ENCODE results near the gene FBXO46. TPM values are rescaled to one million over a fixed set of nuclear protein-coding genes. Genes with fewer than 3 reads are reported as not detected.

FBXO46 gene
- total and polyA plus RNA-seq, 2 donors (not counting 3 experiments of a cell fraction or from before 2014, with no cell fraction given) = 7.7 to 21.2 TPM

- no peak for FAIRE-seq
- DNase-seq (ENCODE audit: low read depth, low spot score) = no peak
- no TSS peak for BruUV-seq (replicated peaks)
- Histone ChIP-seq H3K27ac (ENCODE audit: insufficient read depth, low read depth, low read length) (no peak overlapping the region), H4K20me1 (replicated peaks; ENCODE audit: control insufficient read depth, extremely low read depth, insufficient read depth, low read length) (no peaks in the 10 kb centered on the region), H3K9me1 (replicated peaks; ENCODE audit: control insufficient read depth, extremely low read depth, insufficient read depth, low read length) (no peaks in the 10 kb centered on the region), H3K4me1 (ENCODE audit: control insufficient read depth, extremely low read depth, insufficient read depth, low read length) (no peaks in the 10 kb centered on the region), H3K4me2 (ENCODE audit: insufficient read depth, low read length) (no peak overlapping the region), H3K9me3 (replicated peaks; ENCODE audit: control insufficient read depth, insufficient read depth, low read length) (no peaks in the 10 kb centered on the region), H3K9ac (replicated peaks; ENCODE audit: extremely low read depth, insufficient read depth, low read length) (no peak overlapping the region), H3K4me3 (replicated peaks in 1 of 3; ENCODE audit: insufficient read depth in 1 of 3, low read depth in 1 of 3, low read length in 3 of 3) (no peak overlapping the region), H2AFZ (ENCODE audit: low read depth, low read length) (no peak overlapping the region), H3K27me3 (ENCODE audit: control insufficient read depth in 2 of 2, insufficient read depth in 2 of 2, low read length in 2 of 2) (peaks cover 0 to 7% of the 10 kb centered on the region in 2 experiments), H3K79me2 (ENCODE audit: control insufficient read depth, insufficient read depth, low read length) (no peaks in the 10 kb centered on the region), H3K36me3 (ENCODE audit: control insufficient read depth in 2 of 2, extremely low read depth in 1 of 2, insufficient read depth in 2 of 2, low read length in 2 of 2) (no peaks in the 10 kb centered on the region)
- dilution Hi-C loops (cut with MboI; ENCODE audit: extremely low pct_ligation_motif_present, low sequenced_read_pairs) = no loop called here
- intact Hi-C loops (cut with micrococcal nuclease) = no loop called here
- ChIA-PET CTCF (interaction anchor here (0.7 kb wide), 1 partner anchor 70 kb away, joined by 3 read pairs; the partner anchor contains the start of gene FBXO46), POLR2A (no interaction called here)
- no peak for TF ChIP-seq MYC (IDR thresholded peaks at IDR 0.05; ENCODE audit: low read depth, low read length)
- TF ChIP-seq MAX (IDR thresholded peaks at IDR 0.05; ENCODE audit: insufficient read depth, insufficient read length) = no peak
- no peak for TF ChIP-seq POLR2AphosphoS5 (IDR thresholded peaks at IDR 0.05; ENCODE audit: insufficient read depth, low read depth, low read length)
- no peak for TF ChIP-seq GATA2 (IDR thresholded peaks at IDR 0.05; ENCODE audit: insufficient read depth, insufficient read length, low read depth, low read length)
- no peak for TF ChIP-seq JUN (IDR thresholded peaks at IDR 0.05; ENCODE audit: borderline replicate concordance, insufficient read depth, insufficient read length, low read depth)
- no peak for TF ChIP-seq CTCF (IDR thresholded peaks at IDR 0.05; ENCODE audit: extremely low read depth in 1 of 2, insufficient read depth in 1 of 2, low read depth in 1 of 2, low read length in 2 of 2)
- no peak for TF ChIP-seq FOS (IDR thresholded peaks at IDR 0.05; ENCODE audit: borderline replicate concordance, insufficient read depth, low read length)
- TF ChIP-seq POLR2A (IDR thresholded peaks at IDR 0.05; ENCODE audit: low read depth, low read length) = no peak
- no peak for TF ChIP-seq EZH2 (IDR thresholded peaks at IDR 0.05; ENCODE audit: borderline replicate concordance, low read depth, low read length, severe bottlenecking)
These were observed 70.1 kb downstream of the FBXO46 start for GRCh38 chr19:45660636-45661035.

MicroRNA genes within 50 kb of the gene (microRNA counts, 767-probe panel; counts per million panel counts)
- 723 counts per million, percentile 96 among the panel's probes with 10 or more counts for microRNA hsa-miR-642a-5p
- 723 counts per million, percentile 96 among the panel's probes with 10 or more counts for microRNA hsa-miR-642b-3p

Small RNA genes within 50 kb of the gene (microRNA-seq; reads per million reads assigned to microRNA genes)
- not detected for gene MIR642A (ENCODE audit: borderline number of aligned reads, borderline replicate concordance)
- not detected for gene MIR642B (ENCODE audit: borderline number of aligned reads, borderline replicate concordance)

Small RNA genes within 50 kb of the gene (small RNA-seq; reads per million reads assigned to genes)
- gene MIR642A (ENCODE audit: insufficient read depth, insufficient read length, low read depth, low replicate concordance) = not detected

Other genes with a start within 250 kb of the FBXO46 start
- gene RTN2, start 233.8 kb downstream of the FBXO46 start, total RNA-seq = 12.0 and 12.9 TPM in 2 replicates
- 21.0 and 22.5 TPM in 2 replicates for gene RTN2, start 233.8 kb downstream of the FBXO46 start, polyA plus RNA-seq
- 0.40 and 0.81 TPM in 2 replicates for gene PPM1N, start 232.5 kb downstream of the FBXO46 start, total RNA-seq
- gene PPM1N, start 232.5 kb downstream of the FBXO46 start, polyA plus RNA-seq = 0.48 and 0.59 TPM in 2 replicates
- gene VASP, start 223.4 kb downstream of the FBXO46 start, total RNA-seq = 154 and 186 TPM in 2 replicates
- gene VASP, start 223.4 kb downstream of the FBXO46 start, polyA plus RNA-seq = 94.3 and 126 TPM in 2 replicates
- gene OPA3, start 146.1 kb downstream of the FBXO46 start, total RNA-seq = 13.8 and 15.4 TPM in 2 replicates
- gene OPA3, start 146.1 kb downstream of the FBXO46 start, polyA plus RNA-seq = 16.0 and 17.1 TPM in 2 replicates
- gene GPR4, start 128.7 kb downstream of the FBXO46 start, total RNA-seq = 26.7 and 30.3 TPM in 2 replicates
- 13.4 and 17.9 TPM in 2 replicates for gene GPR4, start 128.7 kb downstream of the FBXO46 start, polyA plus RNA-seq
- gene EML2, start 91.5 kb downstream of the FBXO46 start, total RNA-seq = 27.4 and 28.9 TPM in 2 replicates
- gene EML2, start 91.5 kb downstream of the FBXO46 start, polyA plus RNA-seq = 23.3 and 23.8 TPM in 2 replicates
- gene GIPR, start 62.7 kb downstream of the FBXO46 start, total RNA-seq = not detected in 2 replicates
- not detected in 2 replicates for gene GIPR, start 62.7 kb downstream of the FBXO46 start, polyA plus RNA-seq
- gene SNRPD2, start 38.9 kb downstream of the FBXO46 start, total RNA-seq = 519 and 532 TPM in 2 replicates
- gene SNRPD2, start 38.9 kb downstream of the FBXO46 start, polyA plus RNA-seq = 406 and 512 TPM in 2 replicates
- 15.3 and 17.6 TPM in 2 replicates for gene QPCTL, start 38.2 kb downstream of the FBXO46 start, total RNA-seq
- gene QPCTL, start 38.2 kb downstream of the FBXO46 start, polyA plus RNA-seq = 22.5 and 26.0 TPM in 2 replicates
- not detected in 2 replicates for gene MEIOSIN, start 2.5 kb upstream of the FBXO46 start, total RNA-seq
- not detected in 2 replicates for gene MEIOSIN, start 2.5 kb upstream of the FBXO46 start, polyA plus RNA-seq
- gene SIX5, start 38.4 kb upstream of the FBXO46 start, total RNA-seq = 15.2 and 16.7 TPM in 2 replicates
- gene SIX5, start 38.4 kb upstream of the FBXO46 start, polyA plus RNA-seq = 13.1 and 15.3 TPM in 2 replicates
- gene DMPK, start 51.6 kb upstream of the FBXO46 start, total RNA-seq = 70.4 and 73.3 TPM in 2 replicates
- 36.6 and 45.2 TPM in 2 replicates for gene DMPK, start 51.6 kb upstream of the FBXO46 start, polyA plus RNA-seq
- 81.1 and 81.6 TPM in 2 replicates for gene DMWD, start 61.9 kb upstream of the FBXO46 start, total RNA-seq
- 36.9 and 45.5 TPM in 2 replicates for gene DMWD, start 61.9 kb upstream of the FBXO46 start, polyA plus RNA-seq
- 0.25 and 0.62 TPM in 2 replicates for gene RSPH6A, start 84.4 kb upstream of the FBXO46 start, total RNA-seq
- gene RSPH6A, start 84.4 kb upstream of the FBXO46 start, polyA plus RNA-seq = 0.03 TPM in 1 of 2 replicates, not detected in the other
- gene SYMPK, start 132.3 kb upstream of the FBXO46 start, total RNA-seq = 94.5 and 95.7 TPM in 2 replicates
- 89.8 and 104 TPM in 2 replicates for gene SYMPK, start 132.3 kb upstream of the FBXO46 start, polyA plus RNA-seq
- not detected in 2 replicates for gene FOXA3, start 133.4 kb upstream of the FBXO46 start, total RNA-seq
- 0.06 TPM in 2 replicates for gene FOXA3, start 133.4 kb upstream of the FBXO46 start, polyA plus RNA-seq
- 17.1 and 17.5 TPM in 2 replicates for gene IRF2BP1, start 155.2 kb upstream of the FBXO46 start, total RNA-seq
- 12.3 and 16.6 TPM in 2 replicates for gene IRF2BP1, start 155.2 kb upstream of the FBXO46 start, polyA plus RNA-seq
- gene MYPOP, start 171.7 kb upstream of the FBXO46 start, total RNA-seq = 9.0 and 9.6 TPM in 2 replicates
- 3.9 TPM in 2 replicates for gene MYPOP, start 171.7 kb upstream of the FBXO46 start, polyA plus RNA-seq
- gene NANOS2, start 183.9 kb upstream of the FBXO46 start, total RNA-seq = not detected in 2 replicates
- not detected in 2 replicates for gene NANOS2, start 183.9 kb upstream of the FBXO46 start, polyA plus RNA-seq
- gene NOVA2, start 243.0 kb upstream of the FBXO46 start, total RNA-seq = 34.2 and 35.2 TPM in 2 replicates
- 4.2 and 5.6 TPM in 2 replicates for gene NOVA2, start 243.0 kb upstream of the FBXO46 start, polyA plus RNA-seq

All from endothelial cell of umbilical vein (primary cell).